ENCODE measurements around the gene TRPM5. TPM values are rescaled to one million over a fixed set of nuclear protein-coding genes. Genes with fewer than 3 reads are reported as not detected.

TRPM5 gene
- total RNA-seq, 1 donor from 2014 or later, result not detected

Other genes starting within 250 kb of the TRPM5 start
- 0.64 TPM for gene ASCL2, start 173.9 kb downstream of the TRPM5 start, total RNA-seq
- 1.0 TPM for gene C11orf21, start 142.6 kb downstream of the TRPM5 start, total RNA-seq
- 1.3 TPM for gene TSPAN32, start 142.5 kb downstream of the TRPM5 start, total RNA-seq
- 723 TPM for gene CD81, start 67.2 kb downstream of the TRPM5 start, total RNA-seq
- gene TSSC4, start 43.8 kb downstream of the TRPM5 start, total RNA-seq, result 55.2 TPM
- 10.7 TPM for gene KCNQ1, start 494 bp upstream of the TRPM5 start, total RNA-seq

Data from mesenteric fat pad (tissue), 1 donor.